Immature natural killer cell (primary cell): ENCODE results near the gene NT5DC2. TPM values are rescaled to one million over a fixed set of nuclear protein-coding genes. Genes with fewer than 3 reads are reported as not detected.
A peak's percentile ranks its signal among the peaks of the same experiment; 100 is the strongest.
"Not testable (repeated sequence)": the region's sequence is repeated elsewhere in the genome, so short reads cannot be mapped to it uniquely, and the experiment has no call there.

Experiments
- DNase-seq, 3 donors: peaks; one replicate each; pipeline ENCODE4 v3.0.0; 2022; ENCODE audit warnings: mixed read lengths in 1 of 3
- H3K27ac Mint-ChIP-seq, 6 donors: one replicate each; pipeline ENCODE4 v1.8.0; 2020; ENCODE audit warnings: mixed read lengths in 6 of 6, mild to moderate bottlenecking in 5 of 6, inconsistent platforms in 4 of 6, moderate library complexity in 3 of 6
- H3K27me3 Mint-ChIP-seq, 3 donors: one replicate each; pipeline ENCODE4 v1.8.0; 2020 to 2021; ENCODE audit warnings: low read depth in 3 of 3, mild to moderate bottlenecking in 3 of 3, mixed read lengths in 3 of 3, moderate library complexity in 3 of 3, inconsistent platforms in 1 of 3
- H3K36me3 Mint-ChIP-seq, 3 donors: one replicate each; pipeline ENCODE4 v1.8.0; 2020; ENCODE audit warnings: mixed read lengths in 3 of 3, inconsistent platforms in 2 of 3, mild to moderate bottlenecking in 2 of 3
- H3K4me1 Mint-ChIP-seq, 2 donors: one replicate each; pipeline ENCODE4 v1.8.0; 2020; ENCODE audit warnings: inconsistent platforms in 2 of 2, mild to moderate bottlenecking in 2 of 2, mixed read lengths in 2 of 2, moderate library complexity in 1 of 2
- H3K4me3 Mint-ChIP-seq, 5 donors: one replicate each; pipeline ENCODE4 v1.8.0; 2020; ENCODE audit warnings: mild to moderate bottlenecking in 5 of 5, mixed read lengths in 5 of 5, inconsistent platforms in 3 of 5, moderate library complexity in 3 of 5
- H3K9me3 Mint-ChIP-seq, 6 donors: one replicate each; pipeline ENCODE4 v1.8.0; 2020; ENCODE audit warnings: mild to moderate bottlenecking in 6 of 6, mixed read lengths in 6 of 6, inconsistent platforms in 4 of 6, moderate library complexity in 3 of 6
- polyA plus RNA-seq, 3 donors: library from polyadenylated mRNA; unstranded; fragments of 300-500 nt; fragmentation: Illumina TruSeq; gene quantifications; one replicate each; pipeline ENCODE4 v1.2.3, GENCODE V29; 2021

The NT5DC2 gene
- polyA plus RNA-seq, 3 donors from 2014 or later = 0.26 to 0.53 TPM; not detected in 1

DNA sequence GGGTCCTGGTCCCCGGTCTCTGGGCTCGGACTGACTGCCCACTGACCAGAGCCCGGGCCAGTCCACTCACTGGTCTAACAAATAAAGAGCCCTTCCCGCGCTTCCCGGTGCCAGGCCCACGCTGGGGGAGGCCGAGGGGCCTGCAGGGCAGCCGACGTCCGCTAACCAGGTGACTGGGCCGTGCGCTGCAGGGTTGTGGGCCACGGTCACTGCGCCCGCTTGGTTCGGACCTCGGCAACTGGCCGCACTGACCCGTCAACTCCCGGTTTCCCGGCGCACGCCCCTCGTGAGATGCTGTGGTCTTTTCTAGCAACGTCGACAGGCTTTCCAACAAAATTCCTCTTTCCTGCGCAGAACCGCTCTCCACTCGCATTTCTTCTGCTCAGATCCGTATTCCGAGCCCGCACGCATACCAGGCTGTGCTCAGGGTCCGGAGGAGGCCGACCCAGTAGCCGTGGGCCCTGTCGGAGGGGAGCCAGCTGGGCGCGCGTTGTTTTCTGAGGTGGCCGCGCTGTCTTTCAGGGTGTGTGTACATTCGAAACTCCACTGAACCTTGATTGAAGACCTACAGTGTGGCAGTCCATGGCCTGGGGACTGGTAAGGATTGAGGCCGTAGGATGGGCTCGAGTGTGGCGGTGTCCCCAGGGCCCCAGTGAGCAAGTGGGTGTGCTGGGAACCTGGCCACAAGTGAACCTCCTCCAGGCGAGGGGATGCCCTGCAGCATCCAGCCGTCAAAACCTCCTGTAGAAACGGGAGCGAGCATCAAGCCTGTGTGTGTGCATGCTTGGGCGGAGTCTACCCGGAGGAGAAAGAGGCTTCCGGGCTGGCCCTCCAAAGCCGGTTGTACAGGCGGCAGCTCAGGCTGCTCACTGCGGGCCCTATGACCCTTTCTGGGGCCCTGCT is 875 bp upstream of the NT5DC2 start:
- H3K27ac Mint-ChIP-seq = peak overlapping the region in 4 of 6 donors; percentile 55 to 70 (median 59)

DNA sequence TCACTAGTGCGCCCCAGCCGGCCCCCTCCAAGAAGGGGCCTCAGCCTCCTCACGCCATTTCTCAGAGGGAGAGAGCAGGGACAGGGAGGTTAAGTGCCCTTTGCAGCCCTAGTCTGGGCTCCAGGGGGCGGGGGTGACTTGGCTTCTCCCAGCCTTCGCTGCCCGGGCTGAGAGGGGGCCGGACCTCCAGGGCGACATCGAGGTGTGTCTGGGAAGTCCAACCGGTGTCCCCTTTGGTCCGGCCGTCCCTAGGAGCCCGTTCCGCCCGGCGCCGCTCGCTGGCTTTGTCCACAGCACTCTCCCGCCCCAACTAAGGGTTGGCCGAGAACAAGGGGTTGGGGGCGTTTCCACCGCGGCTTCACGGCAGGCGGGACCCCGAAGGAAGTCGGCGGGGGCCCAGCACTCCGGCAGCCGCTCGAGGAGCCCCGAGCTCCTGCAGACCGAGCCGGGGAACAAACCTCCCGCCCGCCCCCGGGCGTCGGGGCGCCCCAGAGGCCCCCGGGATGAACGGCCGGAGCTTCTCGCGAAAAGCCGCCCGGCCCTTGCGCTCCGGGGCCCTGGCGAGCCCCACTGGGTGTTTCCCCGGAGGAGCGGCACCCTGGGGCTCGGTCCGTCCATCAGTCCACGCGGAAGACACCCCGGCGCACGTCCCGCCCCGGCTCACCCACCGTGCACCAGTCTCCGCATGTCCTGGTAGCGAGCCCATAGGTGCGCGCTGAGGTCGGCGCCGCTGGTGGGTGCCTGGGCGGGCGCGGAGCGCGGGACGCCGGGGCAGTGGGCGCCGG is 627 bp downstream of the NT5DC2 start:
- peaks cover 28 to 29% of the 10 kb centered on the region in 2 donors for H3K4me1 Mint-ChIP-seq
- H3K27me3 Mint-ChIP-seq = peaks cover 6 to 14% (median 12%) of the 10 kb centered on the region in 3 donors
- no peaks in the 10 kb centered on the region for H3K36me3 Mint-ChIP-seq
- no peaks in the 10 kb centered on the region for H3K9me3 Mint-ChIP-seq
- peak overlapping the region in 1 of 6 donors; percentile 46 for H3K27ac Mint-ChIP-seq
- DNase-seq = peak; percentile 26 to 41 (median 30)
- H3K4me3 Mint-ChIP-seq = peak overlapping the region; percentile 54 to 70 (median 65)

More for the DNA sequence above, 875 bp upstream of the NT5DC2 start:
- no peak for DNase-seq
- peaks cover 0 to 6% (median 0%) of the 10 kb centered on the region in 3 donors for H3K36me3 Mint-ChIP-seq
- peak overlapping the region; percentile 64 to 98 (median 72) for H3K4me3 Mint-ChIP-seq
- H3K9me3 Mint-ChIP-seq = no peaks in the 10 kb centered on the region
- peaks cover 6 to 17% (median 12%) of the 10 kb centered on the region in 3 donors for H3K27me3 Mint-ChIP-seq
- H3K4me1 Mint-ChIP-seq = peaks cover 41 to 44% of the 10 kb centered on the region in 2 donors

DNA sequence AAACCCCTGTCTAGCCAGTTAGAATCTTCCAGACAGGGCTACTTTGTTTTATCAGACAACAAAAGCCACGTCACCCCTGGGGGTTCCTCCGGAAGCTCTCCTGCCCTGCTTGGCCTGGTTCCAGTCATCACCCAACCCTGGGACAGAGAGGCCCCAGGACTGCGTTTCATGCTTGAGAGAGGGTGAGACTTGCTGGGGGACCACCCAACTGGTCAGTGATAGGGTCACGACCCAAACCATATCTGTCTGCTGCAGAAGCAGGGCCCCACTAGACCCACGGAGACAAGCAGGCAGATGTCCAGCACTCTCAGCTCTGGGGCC is 1.2 kb downstream of the NT5DC2 start:
- Mint-ChIP-seq H3K4me1 (peaks cover 23 to 24% of the 10 kb centered on the region in 2 donors), H3K9me3 (no peaks in the 10 kb centered on the region), H3K27me3 (peaks cover 5 to 12% (median 11%) of the 10 kb centered on the region in 3 donors), H3K4me3 (peak overlapping the region; percentile 53 to 70 (median 60)), H3K36me3 (no peaks in the 10 kb centered on the region), H3K27ac (peak overlapping the region in 1 of 6 donors; percentile 46)
- DNase-seq = peak; percentile 12 to 26 (median 17)

DNA sequence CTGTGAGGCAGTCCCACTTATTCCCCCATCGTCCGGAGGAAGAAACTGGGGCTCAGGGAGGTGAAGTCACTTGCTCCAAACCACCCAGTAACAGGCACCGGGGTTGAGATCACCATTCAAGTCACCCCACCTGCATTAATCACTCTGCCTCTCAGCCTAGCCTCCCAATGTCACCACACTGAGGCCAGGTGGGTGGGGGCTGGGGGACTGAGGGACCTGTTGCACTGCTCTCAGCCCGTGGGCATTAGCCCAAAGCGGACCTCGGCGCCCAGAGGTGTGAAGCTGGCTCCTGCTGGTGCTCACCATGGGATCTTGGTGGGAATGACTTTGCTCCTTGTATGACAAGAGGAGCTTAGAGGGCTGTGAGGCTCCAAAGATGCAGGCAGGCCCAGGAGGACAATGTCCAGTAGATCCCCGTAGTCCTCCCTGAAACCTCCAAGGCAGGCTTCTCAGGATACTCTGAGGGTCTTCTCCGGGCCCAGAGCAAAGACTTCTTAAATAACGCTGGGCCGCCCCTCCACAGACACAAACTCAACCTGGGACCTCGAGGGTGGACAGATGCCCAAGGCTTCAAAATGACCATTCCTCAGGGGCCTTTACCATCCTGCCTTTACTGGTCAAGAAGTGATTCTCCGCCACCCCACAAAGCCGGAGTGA is 1.7 kb downstream of the NT5DC2 start:
- H3K36me3 Mint-ChIP-seq = no peaks in the 10 kb centered on the region

DNA sequence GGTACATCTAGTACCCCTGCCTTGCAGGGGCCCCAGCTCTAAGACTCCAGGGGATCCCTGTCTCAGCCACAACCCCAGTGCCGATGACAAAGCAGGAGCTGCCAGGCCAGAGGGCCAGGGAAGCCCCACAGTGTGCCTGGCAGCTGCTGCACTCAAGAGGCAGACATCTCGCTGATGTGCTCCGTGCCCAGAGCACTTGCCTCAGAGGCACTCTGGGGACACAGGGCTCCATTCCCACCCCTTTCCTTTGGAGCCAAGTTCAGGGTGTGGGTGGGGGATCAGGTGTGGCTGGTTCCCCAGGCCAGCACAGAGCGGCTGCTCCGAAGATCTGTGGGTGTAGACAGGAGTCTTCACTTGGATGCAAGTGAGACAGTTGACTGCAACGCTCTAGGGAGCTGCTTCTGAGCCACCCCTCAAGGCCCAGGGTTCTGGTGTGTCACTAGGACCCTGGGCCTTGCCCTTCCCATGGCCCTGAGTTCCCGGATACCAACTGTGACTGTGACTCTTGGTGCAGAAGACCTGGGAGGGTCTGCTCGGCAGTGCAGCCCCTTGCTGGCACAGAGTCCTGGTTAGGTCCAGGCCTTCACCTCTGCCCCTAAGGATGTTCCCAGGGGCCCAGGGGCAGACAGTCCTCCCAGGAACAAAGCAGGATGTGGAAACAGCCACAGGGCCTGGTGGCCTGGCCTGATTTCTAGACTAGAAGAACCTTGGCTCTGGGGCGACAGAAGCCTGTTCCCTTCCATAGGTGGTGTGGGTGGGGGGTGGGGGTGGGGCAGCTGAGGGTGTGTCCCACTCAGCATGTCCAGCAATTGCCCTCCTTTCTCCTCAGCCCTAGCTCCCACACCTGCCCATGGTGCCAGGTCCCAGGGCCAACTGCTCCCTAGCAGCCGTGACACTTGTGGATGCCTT is 2.5 kb downstream of the NT5DC2 start:
- Mint-ChIP-seq H3K9me3 (no peaks in the 10 kb centered on the region), H3K27me3 (peaks cover 1 to 5% (median 3%) of the 10 kb centered on the region in 3 donors), H3K36me3 (no peaks in the 10 kb centered on the region), H3K4me3 (no peak overlapping the region), H3K4me1 (peaks cover 11% of the 10 kb centered on the region in 2 donors), H3K27ac (no peak overlapping the region)
- DNase-seq = no peak

More for the DNA sequence above, 1.7 kb downstream of the NT5DC2 start:
- DNase-seq = no peak
- Mint-ChIP-seq H3K9me3 (no peaks in the 10 kb centered on the region), H3K4me1 (peaks cover 18 to 19% of the 10 kb centered on the region in 2 donors), H3K4me3 (peak overlapping the region in 4 of 5 donors; percentile 54 to 70 (median 64)), H3K27ac (peak overlapping the region in 1 of 6 donors; percentile 46), H3K27me3 (peaks cover 5 to 12% (median 11%) of the 10 kb centered on the region in 3 donors)

DNA sequence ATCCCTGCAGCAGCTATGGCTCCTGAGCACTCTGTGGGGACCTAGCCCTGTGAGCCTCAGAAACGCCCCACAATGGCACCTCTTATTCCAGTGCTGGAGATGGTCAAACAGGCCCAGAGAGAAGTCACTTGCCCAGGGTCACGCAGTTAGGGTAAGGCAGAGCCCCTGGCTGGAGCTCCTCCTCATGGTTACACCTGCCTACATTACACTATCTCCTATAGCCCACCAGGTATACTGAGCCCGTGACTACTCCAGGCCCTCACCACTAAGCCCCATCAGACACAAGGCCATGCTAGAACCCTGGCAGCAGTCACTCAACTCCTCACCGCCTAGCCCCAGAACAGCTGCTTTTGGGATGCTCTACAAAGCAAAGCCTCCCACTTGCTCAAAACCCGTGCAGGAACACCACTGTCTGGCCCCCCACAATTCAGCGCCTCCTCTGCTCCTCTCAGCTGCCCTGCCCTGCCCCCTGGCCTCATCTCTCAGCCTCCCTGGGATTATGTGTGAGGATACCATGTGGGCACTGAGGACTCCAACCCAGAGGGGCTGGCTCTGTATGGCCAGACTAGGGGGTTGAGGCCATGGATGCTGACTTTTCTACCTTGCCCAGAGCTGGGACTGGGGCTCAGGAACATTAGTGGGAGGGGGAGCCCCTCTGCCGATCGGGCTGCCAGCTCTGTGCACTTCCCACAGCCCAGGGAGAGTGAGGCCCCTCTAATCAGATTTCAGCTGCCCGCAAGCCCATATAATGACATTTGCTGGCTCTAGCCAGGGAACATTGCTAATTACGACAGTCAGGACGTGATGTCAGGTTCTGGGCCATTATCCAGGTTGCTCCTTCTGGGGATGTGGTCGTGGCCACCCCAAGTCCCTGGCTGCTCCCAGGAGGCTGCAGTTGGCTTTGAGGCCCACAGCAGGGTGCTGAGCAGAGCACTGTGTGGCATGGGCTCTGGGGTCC is 4.0 kb downstream of the NT5DC2 start:
- Mint-ChIP-seq H3K27me3 (peaks cover 1 to 2% (median 1%) of the 10 kb centered on the region in 3 donors), H3K27ac (no peak overlapping the region), H3K4me3 (no peak overlapping the region), H3K4me1 (peaks cover 0 to 4% of the 10 kb centered on the region in 2 donors), H3K9me3 (no peaks in the 10 kb centered on the region), H3K36me3 (no peaks in the 10 kb centered on the region)
- DNase-seq = no peak

DNA sequence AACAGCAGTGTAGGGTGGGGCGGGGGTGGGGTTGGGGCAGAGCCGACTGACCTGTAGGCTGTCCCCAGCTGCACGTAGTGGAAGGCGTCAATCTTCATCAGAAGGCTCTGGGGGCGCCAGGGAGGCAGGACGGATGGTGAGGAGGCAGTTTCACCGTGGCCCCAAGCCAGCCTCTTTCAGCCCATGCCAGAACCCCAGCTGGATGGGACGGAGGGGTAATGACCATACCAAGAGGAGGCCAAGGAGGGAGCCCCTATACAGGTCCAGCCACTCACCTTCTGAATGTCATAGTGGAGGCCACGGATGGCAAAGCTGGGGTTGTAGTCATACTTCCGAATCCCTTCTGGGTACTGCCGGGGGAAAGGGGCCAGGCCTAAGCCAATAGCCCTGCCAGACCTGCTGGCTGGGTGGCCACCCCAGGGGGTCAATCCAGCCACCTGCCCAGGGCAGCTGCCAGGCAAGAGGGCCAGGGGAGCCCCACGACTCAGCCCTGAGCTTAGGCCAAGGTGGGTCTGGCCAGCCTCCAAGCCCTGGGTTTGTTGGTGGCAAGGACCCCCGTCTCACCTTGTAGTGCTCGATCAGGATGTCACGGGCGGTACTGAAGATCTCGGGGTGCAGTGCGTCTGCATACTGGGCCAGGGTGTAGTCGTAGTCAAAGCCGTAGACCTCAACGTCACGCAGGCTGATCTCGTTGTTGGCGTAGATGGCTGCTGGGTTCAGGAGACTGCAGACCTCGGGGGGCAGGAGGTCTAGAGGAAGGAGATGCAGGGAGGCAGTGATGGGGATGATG is 4.9 kb downstream of the NT5DC2 start:
- peaks cover 0 to 3% of the 10 kb centered on the region in 2 donors for H3K4me1 Mint-ChIP-seq
- no peak overlapping the region for H3K27ac Mint-ChIP-seq
- DNase-seq = no peak
- no peak overlapping the region for H3K4me3 Mint-ChIP-seq
- H3K9me3 Mint-ChIP-seq = no peaks in the 10 kb centered on the region
- no peaks in the 10 kb centered on the region for H3K36me3 Mint-ChIP-seq
- peaks cover 0 to 3% (median 1%) of the 10 kb centered on the region in 3 donors for H3K27me3 Mint-ChIP-seq

DNA sequence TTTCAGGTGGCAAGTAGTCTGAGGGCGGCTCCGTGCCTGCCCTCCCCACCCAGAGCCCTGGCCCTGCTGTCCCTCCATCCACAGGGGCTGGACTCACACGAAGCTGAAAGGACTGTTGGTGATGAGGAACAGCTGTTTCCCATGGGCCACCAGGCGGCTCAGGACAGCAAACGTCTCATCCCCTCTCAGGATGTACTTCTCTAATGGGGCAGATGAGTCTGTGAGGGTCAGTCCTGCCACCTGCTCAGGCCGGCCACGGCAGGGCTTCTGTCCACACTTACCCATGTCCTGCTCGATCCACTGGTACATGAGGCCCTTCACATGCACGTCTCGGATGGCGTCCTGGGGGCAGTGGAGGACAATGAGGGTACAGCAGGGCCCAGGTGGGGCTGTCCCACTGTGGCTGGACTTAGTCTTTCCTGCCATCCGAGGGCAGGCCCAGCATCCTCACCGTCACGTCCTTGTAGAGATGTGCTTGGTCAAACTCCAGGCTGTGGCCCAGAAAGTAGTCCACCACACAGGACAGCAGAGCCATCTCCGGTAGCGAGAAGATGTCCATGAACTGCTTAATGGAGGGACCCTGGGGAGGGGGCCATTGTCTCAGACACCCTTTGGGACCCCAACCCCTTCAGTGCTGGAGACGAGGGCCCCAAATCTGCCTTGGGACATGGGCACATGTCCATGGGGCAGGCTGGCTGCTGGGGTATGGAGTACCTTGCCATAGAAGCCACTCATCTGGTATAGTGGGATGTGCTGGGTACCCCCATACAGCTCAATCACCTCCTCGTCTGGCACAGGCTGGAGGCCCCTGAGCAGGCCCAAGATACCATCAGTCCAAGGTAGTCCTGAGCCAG is 5.7 kb downstream of the NT5DC2 start:
- Mint-ChIP-seq H3K27me3 (peaks cover 0 to 3% (median 1%) of the 10 kb centered on the region in 3 donors), H3K4me3 (no peak overlapping the region), H3K27ac (no peak overlapping the region), H3K9me3 (no peaks in the 10 kb centered on the region), H3K36me3 (no peaks in the 10 kb centered on the region), H3K4me1 (peaks cover 0 to 3% of the 10 kb centered on the region in 2 donors)
- no peak for DNase-seq

DNA sequence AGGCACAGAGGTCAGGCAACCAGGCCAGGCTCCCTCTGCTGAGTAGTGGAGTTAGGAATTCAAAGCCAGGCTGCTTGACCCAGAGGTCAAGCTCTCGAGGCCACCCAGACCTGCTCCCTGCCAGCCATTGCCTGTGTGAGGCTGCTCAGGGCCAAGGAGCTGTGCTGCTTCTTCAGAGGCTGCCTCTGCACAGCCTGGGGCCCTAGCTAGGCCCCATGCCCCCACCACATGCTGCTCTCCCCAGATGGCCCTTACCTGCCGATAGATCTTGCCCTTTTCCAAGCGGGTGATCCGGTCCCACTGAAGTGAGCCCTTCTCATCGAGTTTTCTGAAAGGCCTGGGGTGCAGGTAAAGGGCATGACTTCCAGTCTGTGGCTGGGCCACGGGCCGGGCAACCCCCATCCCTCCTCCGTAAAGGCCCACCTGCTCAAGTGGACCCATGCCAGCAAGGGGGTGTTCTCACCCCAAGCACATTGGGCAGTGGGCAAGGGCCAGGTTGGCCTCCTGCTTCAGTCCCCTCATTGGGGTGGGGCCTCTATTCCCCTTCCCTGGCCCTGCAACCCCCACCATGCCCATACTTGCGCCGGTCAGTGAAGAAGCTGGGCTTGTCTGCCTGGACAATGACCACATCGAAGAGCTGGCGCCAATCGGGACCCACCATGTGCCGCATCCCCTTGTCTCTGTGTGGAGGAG is 6.5 kb downstream of the NT5DC2 start:
- Mint-ChIP-seq H3K9me3 (no peaks in the 10 kb centered on the region), H3K4me1 (no peaks in the 10 kb centered on the region), H3K27me3 (peaks cover 0 to 3% (median 1%) of the 10 kb centered on the region in 3 donors), H3K36me3 (no peaks in the 10 kb centered on the region), H3K27ac (no peak overlapping the region), H3K4me3 (no peak overlapping the region)
- no peak for DNase-seq

DNA sequence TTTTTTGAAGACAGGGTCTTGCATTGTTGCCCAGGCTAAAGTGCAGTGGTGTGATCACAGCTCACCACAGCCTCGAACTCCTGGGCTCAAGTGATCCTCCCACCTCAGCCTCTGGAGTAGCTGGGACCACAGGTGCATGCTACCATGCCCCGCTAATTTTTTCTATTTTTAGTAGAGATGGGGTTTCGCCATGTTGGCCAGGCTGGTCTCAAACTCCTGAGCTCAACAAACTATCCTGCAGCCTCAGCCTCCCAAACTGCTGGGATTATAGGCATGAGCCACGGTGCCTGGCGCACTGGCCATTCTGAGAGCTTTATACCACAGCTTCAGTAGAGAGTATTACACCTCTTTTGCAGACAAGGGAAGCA is 7.0 kb downstream of the NT5DC2 start:
- not testable (repeated sequence) for H3K27ac Mint-ChIP-seq, H3K9me3 Mint-ChIP-seq, H3K4me1 Mint-ChIP-seq, H3K27me3 Mint-ChIP-seq, H3K36me3 Mint-ChIP-seq, DNase-seq, H3K4me3 Mint-ChIP-seq
